NCI-H1048 (cell line): ENCODE results near the gene BDP1.
"Not testable (repeated sequence)": the region's sequence is repeated elsewhere in the genome, so short reads cannot be mapped to it uniquely, and the experiment has no call there.

ENCODE experiments used
- DNase-seq: peaks from one replicate; lab custom pipeline; 2025; lab: John Stamatoyannopoulos, UW

Gene BDP1

GRCh38 chr5:71569748-71570509, 114.5 kb downstream of the BDP1 start:
- DNase-seq: no peak

- DNase-seq: not testable (repeated sequence)
These were observed 116.4 kb downstream of the BDP1 start for GRCh38 chr5:71571811-71572210.

- DNase-seq: no peak
These were observed 118.1 kb downstream of the BDP1 start for GRCh38 chr5:71573591-71573990.

GRCh38 chr5:71575588-71575987, 120.1 kb downstream of the BDP1 start:
- DNase-seq: not testable (repeated sequence)

- no peak for DNase-seq
These were observed 120.8 kb downstream of the BDP1 start for GRCh38 chr5:71576241-71576640.

- DNase-seq: not testable (repeated sequence)
These were observed 122.4 kb downstream of the BDP1 start for GRCh38 chr5:71577839-71578238.

GRCh38 chr5:71582945-71583584, 127.6 kb downstream of the BDP1 start:
- no peak for DNase-seq

GRCh38 chr5:71586052-71586940, 130.8 kb downstream of the BDP1 start:
- DNase-seq: peak; percentile 60

GRCh38 chr5:71586941-71587765, 131.7 kb downstream of the BDP1 start, which contains the start of gene MCCC2:
Gene MCCC2 (plus strand): TSS chr5:71587340. CDS start chr5:71587426, 86 bp downstream.
- peak; percentile 87 for DNase-seq

- DNase-seq: no peak
These were observed 132.5 kb downstream of the BDP1 start for GRCh38 chr5:71587766-71588532.

GRCh38 chr5:71588533-71588885, 133.1 kb downstream of the BDP1 start:
- no peak for DNase-seq

- DNase-seq: no peak
These were observed 134.5 kb downstream of the BDP1 start for GRCh38 chr5:71589903-71590302.

- DNase-seq: no peak
These were observed 135.6 kb downstream of the BDP1 start for GRCh38 chr5:71591100-71591499.

- DNase-seq: no peak
These were observed 140.7 kb downstream of the BDP1 start for GRCh38 chr5:71596169-71596568.

- no peak for DNase-seq
These were observed 141.6 kb downstream of the BDP1 start for GRCh38 chr5:71597001-71597400.

- no peak for DNase-seq
These were observed 145.3 kb downstream of the BDP1 start for GRCh38 chr5:71600783-71601182.

GRCh38 chr5:71601222-71602026, 146.0 kb downstream of the BDP1 start:
- DNase-seq: peak; percentile 1

GRCh38 chr5:71609916-71610315, 154.5 kb downstream of the BDP1 start:
- not testable (repeated sequence) for DNase-seq

GRCh38 chr5:71615809-71616208, 160.4 kb downstream of the BDP1 start:
- DNase-seq: no peak
